ENCODE results near the gene CAV1. TPM values are rescaled to one million over a fixed set of nuclear protein-coding genes. Genes with fewer than 3 reads are reported as not detected.
"Not testable (repeated sequence)": the region's sequence is repeated elsewhere in the genome, so short reads cannot be mapped to it uniquely, and the experiment has no call there.

Gene CAV1
- polyA plus RNA-seq, result 10 to 100 TPM in 2 of 4 donors, 1 to 10 TPM in 2; 3.1 to 57.3 (median 25.6) TPM
- long read RNA-seq, donor 1, transcript CAV1-201 (3 exons, 2,704 nt), result major isoform, 42 of 116 reads
- long read RNA-seq, donor 1, transcript CAV1-202 (2 exons, 2,628 nt), result minor isoform, 15 of 116 reads
- long read RNA-seq, donor 1, partial matches to known transcripts, result 55 of 116 reads
- long read RNA-seq, donor 1, other reads (novel, unspliced or antisense), result 0 of 116 reads
- long read RNA-seq, donor 2, transcript CAV1-201 (3 exons, 2,704 nt), result major isoform, 6 of 10 reads
- long read RNA-seq, donor 2, partial matches to known transcripts, result 0 of 10 reads
- long read RNA-seq, donor 2, other reads (novel, unspliced or antisense), result 0 of 10 reads
- long read RNA-seq, donor 3, transcript CAV1-202 (2 exons, 2,628 nt), result minor isoform, 14 of 62 reads
- long read RNA-seq, donor 3, transcript CAV1-201 (3 exons, 2,704 nt), result major isoform, 19 of 62 reads
- long read RNA-seq, donor 3, partial matches to known transcripts, result 29 of 62 reads
- long read RNA-seq, donor 3, other reads (novel, unspliced or antisense), result 0 of 62 reads
- long read RNA-seq, donor 4, result 0 reads
- long read RNA-seq, donor 5, partial matches to known transcripts, result 0 of 4 reads
- long read RNA-seq, donor 5, other reads (novel, unspliced or antisense), result 0 of 4 reads
- long read RNA-seq, donor 6, transcript CAV1-202 (2 exons, 2,628 nt), result minor isoform, 13 of 39 reads
- long read RNA-seq, donor 6, transcript CAV1-201 (3 exons, 2,704 nt), result major isoform, 15 of 39 reads
- long read RNA-seq, donor 6, partial matches to known transcripts, result 9 of 39 reads
- long read RNA-seq, donor 6, other reads (novel, unspliced or antisense), result 0 of 39 reads
- long read RNA-seq, donor 7, transcript CAV1-203 (3 exons, 845 nt), result minor isoform, 15 of 270 reads
- long read RNA-seq, donor 7, transcript CAV1-201 (3 exons, 2,704 nt), result major isoform, 166 of 270 reads
- long read RNA-seq, donor 7, transcript CAV1-202 (2 exons, 2,628 nt), result minor isoform, 72 of 270 reads
- long read RNA-seq, donor 7, transcript CAV1-206 (3 exons, 1,653 nt), result minor isoform, 16 of 270 reads
- long read RNA-seq, donor 7, partial matches to known transcripts, result 0 of 270 reads
- long read RNA-seq, donor 7, other reads (novel, unspliced or antisense), result 0 of 270 reads
- long read RNA-seq, donor 8, transcript CAV1-201 (3 exons, 2,704 nt), result major isoform, 5 of 7 reads
- long read RNA-seq, donor 8, partial matches to known transcripts, result 0 of 7 reads
- long read RNA-seq, donor 8, other reads (novel, unspliced or antisense), result 0 of 7 reads
- long read RNA-seq, donor 9, transcript CAV1-201 (3 exons, 2,704 nt), result major isoform, 6 of 9 reads
- long read RNA-seq, donor 9, partial matches to known transcripts, result 0 of 9 reads
- long read RNA-seq, donor 9, other reads (novel, unspliced or antisense), result 0 of 9 reads
- long read RNA-seq, donor 10, transcript CAV1-202 (2 exons, 2,628 nt), result minor isoform, 49 of 125 reads
- long read RNA-seq, donor 10, transcript CAV1-201 (3 exons, 2,704 nt), result major isoform, 68 of 125 reads
- long read RNA-seq, donor 10, partial matches to known transcripts, result 0 of 125 reads
- long read RNA-seq, donor 10, other reads (novel, unspliced or antisense), result 0 of 125 reads

- H3K9me3 ChIP-seq (ENCODE audit: control insufficient read depth in 2 of 2, insufficient read depth in 1 of 2, low read depth in 1 of 2, low read length in 1 of 2), result no peaks in the 10 kb centered on the region
- FAIRE-seq (no peak), DNase-seq (peak; percentile 38 to 62)
- H3K4me3 ChIP-seq (ENCODE audit: low read depth in 1 of 3, low read length in 3 of 3), result peak within 1 kb of the TSS; percentile 40 to 60 (median 50)
- 1% methylated on average over 42 of the region's 42 CpGs for WGBS, 3 donors
- peaks cover 0 to 28% (median 0%) of the 10 kb centered on the region in 3 donors for H3K27me3 ChIP-seq (ENCODE audit: control insufficient read depth in 3 of 3, insufficient read depth in 3 of 3, low read length in 3 of 3)
- H3K4me1 ChIP-seq (ENCODE audit: control insufficient read depth in 3 of 3, insufficient read depth in 2 of 3, low read depth in 1 of 3, low read length in 2 of 3), result peaks cover 2 to 16% (median 3%) of the 10 kb centered on the region in 3 donors
- H3K27ac ChIP-seq (ENCODE audit: low read depth in 1 of 3, low read length in 2 of 3), result peak within 1 kb of the TSS; percentile 44 to 88 (median 52)
- no peaks in the 10 kb centered on the region for H3K36me3 ChIP-seq (ENCODE audit: control insufficient read depth in 3 of 3, insufficient read depth in 2 of 3, low read depth in 1 of 3, low read length in 3 of 3)
Observed at GRCh38 chr7:116524609-116525297, at the start of gene CAV1. CAV1 (plus strand) TSS chr7:116525036; CDS start chr7:116525063, 27 bp downstream.

- no peaks in the 10 kb centered on the region for H3K9me3 ChIP-seq (ENCODE audit: control insufficient read depth in 2 of 2, insufficient read depth in 1 of 2, low read depth in 1 of 2, low read length in 1 of 2)
- WGBS, 3 donors, result 89 to 96% (median 94%) methylated on average over 1 of the region's 1 CpG
- FAIRE-seq, result no peak
Observed at GRCh38 chr7:116477625-116478024, 47.2 kb upstream of the CAV1 start.

GRCh38 chr7:116478834-116479233 lies 46.0 kb upstream of the CAV1 start:
- no peaks in the 10 kb centered on the region for H3K9me3 ChIP-seq (ENCODE audit: control insufficient read depth in 2 of 2, insufficient read depth in 1 of 2, low read depth in 1 of 2, low read length in 1 of 2)
- 43 to 59% (median 51%) methylated on average over 2 of the region's 2 CpGs for WGBS, 3 donors
- no peak overlapping the region for H3K27ac ChIP-seq (ENCODE audit: low read depth in 1 of 3, low read length in 2 of 3)
- H3K4me3 ChIP-seq (ENCODE audit: low read depth in 1 of 3, low read length in 3 of 3), result no peak overlapping the region
- H3K27me3 ChIP-seq (ENCODE audit: control insufficient read depth in 3 of 3, insufficient read depth in 3 of 3, low read length in 3 of 3), result no peaks in the 10 kb centered on the region
- no peak for DNase-seq
- no peak for FAIRE-seq
- H3K4me1 ChIP-seq (ENCODE audit: control insufficient read depth in 3 of 3, insufficient read depth in 2 of 3, low read depth in 1 of 3, low read length in 2 of 3), result no peaks in the 10 kb centered on the region
- no peaks in the 10 kb centered on the region for H3K36me3 ChIP-seq (ENCODE audit: control insufficient read depth in 3 of 3, insufficient read depth in 2 of 3, low read depth in 1 of 3, low read length in 3 of 3)

More at GRCh38 chr7:116477625-116478024, 47.2 kb upstream of the CAV1 start:
- Histone ChIP-seq H3K4me3 (ENCODE audit: low read depth in 1 of 3, low read length in 3 of 3) (no peak overlapping the region), H3K27ac (ENCODE audit: low read depth in 1 of 3, low read length in 2 of 3) (no peak overlapping the region), H3K36me3 (ENCODE audit: control insufficient read depth in 3 of 3, insufficient read depth in 2 of 3, low read depth in 1 of 3, low read length in 3 of 3) (no peaks in the 10 kb centered on the region), H3K4me1 (ENCODE audit: control insufficient read depth in 3 of 3, insufficient read depth in 2 of 3, low read depth in 1 of 3, low read length in 2 of 3) (no peaks in the 10 kb centered on the region), H3K27me3 (ENCODE audit: control insufficient read depth in 3 of 3, insufficient read depth in 3 of 3, low read length in 3 of 3) (no peaks in the 10 kb centered on the region)
- no peak for DNase-seq

GRCh38 chr7:116483271-116483942 lies 41.4 kb upstream of the CAV1 start:
- Histone ChIP-seq H3K9me3 (ENCODE audit: control insufficient read depth in 2 of 2, insufficient read depth in 1 of 2, low read depth in 1 of 2, low read length in 1 of 2) (no peaks in the 10 kb centered on the region), H3K27me3 (ENCODE audit: control insufficient read depth in 3 of 3, insufficient read depth in 3 of 3, low read length in 3 of 3) (no peaks in the 10 kb centered on the region), H3K4me1 (ENCODE audit: control insufficient read depth in 3 of 3, insufficient read depth in 2 of 3, low read depth in 1 of 3, low read length in 2 of 3) (no peaks in the 10 kb centered on the region), H3K36me3 (ENCODE audit: control insufficient read depth in 3 of 3, insufficient read depth in 2 of 3, low read depth in 1 of 3, low read length in 3 of 3) (no peaks in the 10 kb centered on the region), H3K27ac (ENCODE audit: low read depth in 1 of 3, low read length in 2 of 3) (no peak overlapping the region), H3K4me3 (ENCODE audit: low read depth in 1 of 3, low read length in 3 of 3) (no peak overlapping the region)
- FAIRE-seq, result no peak
- no peak for DNase-seq
- WGBS, 3 donors, result 28 to 52% (median 44%) methylated on average over 2 of the region's 2 CpGs

GRCh38 chr7:116484389-116484788 lies 40.4 kb upstream of the CAV1 start:
- not testable (repeated sequence) for FAIRE-seq; DNase-seq; H3K27me3 ChIP-seq (ENCODE audit: control insufficient read depth in 3 of 3, insufficient read depth in 3 of 3, low read length in 3 of 3); H3K4me1 ChIP-seq (ENCODE audit: control insufficient read depth in 3 of 3, insufficient read depth in 2 of 3, low read depth in 1 of 3, low read length in 2 of 3); H3K4me3 ChIP-seq (ENCODE audit: low read depth in 1 of 3, low read length in 3 of 3); H3K9me3 ChIP-seq (ENCODE audit: control insufficient read depth in 2 of 2, insufficient read depth in 1 of 2, low read depth in 1 of 2, low read length in 1 of 2); H3K36me3 ChIP-seq (ENCODE audit: control insufficient read depth in 3 of 3, insufficient read depth in 2 of 3, low read depth in 1 of 3, low read length in 3 of 3); H3K27ac ChIP-seq (ENCODE audit: low read depth in 1 of 3, low read length in 2 of 3)
- 94 to 96% (median 95%) methylated on average over 4 of the region's 4 CpGs for WGBS, 3 donors

- WGBS, 3 donors, result 20 to 64% (median 39%) methylated on average over 5 of the region's 5 CpGs
- Histone ChIP-seq H3K27me3 (ENCODE audit: control insufficient read depth in 3 of 3, insufficient read depth in 3 of 3, low read length in 3 of 3) (no peaks in the 10 kb centered on the region), H3K9me3 (ENCODE audit: control insufficient read depth in 2 of 2, insufficient read depth in 1 of 2, low read depth in 1 of 2, low read length in 1 of 2) (no peaks in the 10 kb centered on the region), H3K4me3 (ENCODE audit: low read depth in 1 of 3, low read length in 3 of 3) (no peak overlapping the region), H3K4me1 (ENCODE audit: control insufficient read depth in 3 of 3, insufficient read depth in 2 of 3, low read depth in 1 of 3, low read length in 2 of 3) (no peaks in the 10 kb centered on the region), H3K36me3 (ENCODE audit: control insufficient read depth in 3 of 3, insufficient read depth in 2 of 3, low read depth in 1 of 3, low read length in 3 of 3) (no peaks in the 10 kb centered on the region), H3K27ac (ENCODE audit: low read depth in 1 of 3, low read length in 2 of 3) (no peak overlapping the region)
- no peak for DNase-seq
- FAIRE-seq, result no peak
Observed at GRCh38 chr7:116487907-116488521, 36.8 kb upstream of the CAV1 start.

- no peaks in the 10 kb centered on the region for H3K27me3 ChIP-seq (ENCODE audit: control insufficient read depth in 3 of 3, insufficient read depth in 3 of 3, low read length in 3 of 3)
- no peaks in the 10 kb centered on the region for H3K4me1 ChIP-seq (ENCODE audit: control insufficient read depth in 3 of 3, insufficient read depth in 2 of 3, low read depth in 1 of 3, low read length in 2 of 3)
- no peaks in the 10 kb centered on the region for H3K36me3 ChIP-seq (ENCODE audit: control insufficient read depth in 3 of 3, insufficient read depth in 2 of 3, low read depth in 1 of 3, low read length in 3 of 3)
- no peak overlapping the region for H3K4me3 ChIP-seq (ENCODE audit: low read depth in 1 of 3, low read length in 3 of 3)
- no peak overlapping the region for H3K27ac ChIP-seq (ENCODE audit: low read depth in 1 of 3, low read length in 2 of 3)
- no peak for DNase-seq
- no peaks in the 10 kb centered on the region for H3K9me3 ChIP-seq (ENCODE audit: control insufficient read depth in 2 of 2, insufficient read depth in 1 of 2, low read depth in 1 of 2, low read length in 1 of 2)
- no peak for FAIRE-seq
- WGBS, 3 donors, result 67 to 80% (median 67%) methylated on average over 2 of the region's 2 CpGs
Observed at GRCh38 chr7:116490351-116490750, 34.5 kb upstream of the CAV1 start.
